ENCODE measurements around the gene SLC10A3.

GRCh38 chrX:154486052-154486395 lies 4.4 kb downstream of the SLC10A3 start:
- TF ChIP-seq HDAC2 (IDR thresholded peaks at IDR 0.05), result no peak
- TF ChIP-seq, protein P1, sequence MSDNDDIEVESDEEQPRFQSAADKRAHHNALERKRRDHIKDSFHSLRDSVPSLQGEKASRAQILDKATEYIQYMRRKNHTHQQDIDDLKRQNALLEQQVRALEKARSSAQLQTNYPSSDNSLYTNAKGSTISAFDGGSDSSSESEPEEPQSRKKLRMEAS (IDR thresholded peaks at IDR 0.05; ENCODE audit: low read depth, low read length), result no peak
- TF ChIP-seq SRF (IDR thresholded peaks at IDR 0.05; ENCODE audit: low read depth in 2 of 2, low read length in 2 of 2), result no peak
- no peak for TF ChIP-seq USF1 (IDR thresholded peaks at IDR 0.05; ENCODE audit: borderline replicate concordance, extremely low read length, insufficient read depth, low read depth, low read length)

All from GM12878 (cell line).